Astrocyte (in vitro differentiated cells and primary cell): ENCODE results near the gene RAB40B. TPM values are rescaled to one million over a fixed set of nuclear protein-coding genes. Genes with fewer than 3 reads are reported as not detected.

Experiments used
- DNase-seq: peaks from one replicate; pipeline ENCODE4 v3.0.0-alpha.2; 2010; ENCODE audit warnings: low read depth
- FAIRE-seq: peaks from 2 replicates; lab custom pipeline; 2011; peaks lifted over from hg19 to GRCh38; lab: Jason Lieb, UNC
- H2AFZ ChIP-seq: 2 replicates; pipeline ENCODE4 v1.6.0; 2012; ENCODE audit warnings: low read depth, low read length, inconsistent platforms
- H3K27ac ChIP-seq: 2 replicates; pipeline ENCODE4 v1.5.1; 2011; ENCODE audit warnings: low read depth, low read length, inconsistent platforms
- H3K27me3 ChIP-seq: 2 replicates; pipeline ENCODE4 v1.6.0; 2011; ENCODE audit warnings: low read length, inconsistent platforms; ENCODE audit not compliant: insufficient read depth
- H3K36me3 ChIP-seq: 2 replicates; pipeline ENCODE4 v1.5.1; 2011; ENCODE audit warnings: low read length, inconsistent platforms; ENCODE audit not compliant: insufficient read depth
- H3K4me1 ChIP-seq: 2 replicates; pipeline ENCODE4 v1.5.1; 2011; ENCODE audit warnings: low read length, inconsistent platforms; ENCODE audit not compliant: insufficient read depth
- H3K4me2 ChIP-seq: 2 replicates; pipeline ENCODE4 v1.6.0; 2012; ENCODE audit warnings: low read length, inconsistent platforms
- H3K4me3 ChIP-seq: 2 replicates; pipeline ENCODE4 v1.5.1; 2011; ENCODE audit warnings: low read depth, mild to moderate bottlenecking, low read length, inconsistent platforms; ENCODE audit not compliant: insufficient read depth
- H3K79me2 ChIP-seq: 2 replicates; pipeline ENCODE4 v1.6.0; 2012; ENCODE audit warnings: mild to moderate bottlenecking, low read length, inconsistent platforms; ENCODE audit not compliant: insufficient read depth
- H3K9ac ChIP-seq: 2 replicates; pipeline ENCODE4 v1.6.0; 2012; ENCODE audit warnings: mild to moderate bottlenecking, low read length, inconsistent platforms
- H3K9me3 ChIP-seq: 2 replicates; pipeline ENCODE4 v1.5.1; 2012; ENCODE audit warnings: low read depth, mild to moderate bottlenecking, low read length, inconsistent platforms; ENCODE audit not compliant: insufficient read depth
- H4K20me1 ChIP-seq: 2 replicates; pipeline ENCODE4 v1.6.0; 2012; ENCODE audit warnings: low read length, inconsistent platforms; ENCODE audit not compliant: insufficient read depth
- H3K27ac Mint-ChIP-seq: one replicate; pipeline ENCODE4 v1.8.0; 2021; ENCODE audit warnings: mild to moderate bottlenecking, mixed read lengths; ENCODE audit not compliant: unreplicated experiment
- H3K27me3 Mint-ChIP-seq: one replicate; pipeline ENCODE4 v1.8.0; 2021; ENCODE audit warnings: low read depth, mixed read lengths; ENCODE audit not compliant: unreplicated experiment
- H3K36me3 Mint-ChIP-seq: one replicate; pipeline ENCODE4 v1.8.0; 2021; ENCODE audit warnings: low read depth, mixed read lengths; ENCODE audit not compliant: unreplicated experiment
- H3K4me1 Mint-ChIP-seq: one replicate; pipeline ENCODE4 v1.8.0; 2021; ENCODE audit warnings: low read depth, mixed read lengths; ENCODE audit not compliant: unreplicated experiment
- H3K4me3 Mint-ChIP-seq: one replicate; pipeline ENCODE4 v1.8.0; 2021; ENCODE audit warnings: mild to moderate bottlenecking, moderate library complexity, mixed read lengths; ENCODE audit not compliant: unreplicated experiment
- H3K9me3 Mint-ChIP-seq: one replicate; pipeline ENCODE4 v1.8.0; 2021; ENCODE audit warnings: mild to moderate bottlenecking, mixed read lengths; ENCODE audit not compliant: unreplicated experiment
- CTCF ChIP-seq: IDR thresholded peaks from 2 replicates; pipeline ENCODE4 v1.5.1; 2011; ENCODE audit warnings: low read depth, mild to moderate bottlenecking, inconsistent platforms, low read length, moderate library complexity; ENCODE audit not compliant: insufficient read depth
- EZH2 ChIP-seq: IDR thresholded peaks from 2 replicates; pipeline ENCODE4 v1.6.1; 2012; ENCODE audit warnings: mild to moderate bottlenecking, low read length, inconsistent platforms; ENCODE audit not compliant: insufficient read depth
- total RNA-seq: library from RNA; stranded (reverse); gene quantifications from 2 replicates; pipeline ENCODE4 v1.2.1, GENCODE V29; 2021

Gene RAB40B
- total RNA-seq, 1 donor from 2014 or later: 15.8 TPM

- no peaks in the 10 kb centered on the region for H3K36me3 ChIP-seq
- no peaks in the 10 kb centered on the region for H3K4me1 Mint-ChIP-seq
- no peaks in the 10 kb centered on the region for H3K27me3 ChIP-seq
- DNase-seq (no peak), FAIRE-seq (no peak)
- H3K4me1 ChIP-seq: no peaks in the 10 kb centered on the region
- H3K36me3 Mint-ChIP-seq: peaks cover 15% of the 10 kb centered on the region
- no peak overlapping the region for H3K4me3 Mint-ChIP-seq
- H3K9me3 Mint-ChIP-seq: peaks cover 5% of the 10 kb centered on the region
- no peak overlapping the region for H3K9ac ChIP-seq
- H2AFZ ChIP-seq: no peak overlapping the region
- TF ChIP-seq CTCF: no peak
- TF ChIP-seq EZH2: no peak
- H3K9me3 ChIP-seq: no peaks in the 10 kb centered on the region
- H3K4me2 ChIP-seq: no peak overlapping the region
- no peak overlapping the region for H3K27ac Mint-ChIP-seq
- H4K20me1 ChIP-seq: peaks cover 8% of the 10 kb centered on the region
- peaks cover 3% of the 10 kb centered on the region for H3K27me3 Mint-ChIP-seq
- no peak overlapping the region for H3K4me3 ChIP-seq
- no peak overlapping the region for H3K27ac ChIP-seq
- no peaks in the 10 kb centered on the region for H3K79me2 ChIP-seq
Measured at GRCh38 chr17:82686366-82687324, 11.9 kb downstream of the RAB40B start.

- Histone ChIP-seq H3K9ac (no peak overlapping the region), H3K4me2 (no peak overlapping the region), H3K27ac (no peak overlapping the region), H3K36me3 (no peaks in the 10 kb centered on the region), H3K4me1 (no peaks in the 10 kb centered on the region), H3K27me3 (no peaks in the 10 kb centered on the region), H3K4me3 (no peak overlapping the region), H3K79me2 (no peaks in the 10 kb centered on the region), H3K9me3 (no peaks in the 10 kb centered on the region), H4K20me1 (peaks cover 3% of the 10 kb centered on the region), H2AFZ (no peak overlapping the region)
- DNase-seq (no peak), FAIRE-seq (no peak)
- TF ChIP-seq CTCF: no peak
- TF ChIP-seq EZH2: no peak
- H3K27ac Mint-ChIP-seq: no peak overlapping the region
- peaks cover 13% of the 10 kb centered on the region for H3K36me3 Mint-ChIP-seq
- no peaks in the 10 kb centered on the region for H3K4me1 Mint-ChIP-seq
- no peak overlapping the region for H3K4me3 Mint-ChIP-seq
- peaks cover 3% of the 10 kb centered on the region for H3K27me3 Mint-ChIP-seq
- H3K9me3 Mint-ChIP-seq: peaks cover 5% of the 10 kb centered on the region
Measured at GRCh38 chr17:82685291-82685690, 13.2 kb downstream of the RAB40B start.
